ENCODE results near the gene TEX2. TPM values are rescaled to one million over a fixed set of nuclear protein-coding genes. Genes with fewer than 3 reads are reported as not detected.
"Not testable (repeated sequence)": the region's sequence is repeated elsewhere in the genome, so short reads cannot be mapped to it uniquely, and the experiment has no call there.

TEX2 gene
- total and polyA plus RNA-seq, 2 experiments from 2014 or later: 27.9 to 37.7 TPM

DNA sequence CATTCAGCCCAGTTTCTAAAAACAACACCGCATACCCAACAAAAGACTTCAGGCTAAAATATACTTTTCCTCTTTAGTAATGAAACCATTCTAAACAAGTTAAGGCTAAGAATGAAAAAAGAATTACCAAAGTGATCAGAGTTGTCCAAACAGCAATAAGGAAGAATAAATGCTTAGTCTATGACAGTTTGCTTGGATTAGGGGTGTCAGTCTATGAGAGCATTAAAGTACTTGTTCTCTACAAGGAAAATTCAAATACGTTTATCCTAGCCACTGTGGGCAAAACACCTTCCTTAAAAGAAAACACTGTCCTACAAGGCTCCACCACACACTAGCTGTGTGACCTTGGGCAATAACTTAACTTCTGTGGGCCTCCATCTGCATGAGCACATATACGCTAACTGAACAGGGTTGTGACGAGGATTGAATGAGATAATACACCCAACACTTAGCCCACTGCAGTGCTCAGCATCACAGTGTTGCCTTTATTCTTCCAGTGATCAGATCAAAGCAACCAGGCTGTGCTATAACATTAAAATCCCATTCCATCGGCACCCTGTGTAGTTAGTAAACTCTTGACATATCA is 53.6 kb downstream of the TEX2 start:
- no peaks in the 10 kb centered on the region for H3K27me3 ChIP-seq
- no peaks in the 10 kb centered on the region for H4K20me1 ChIP-seq (ENCODE audit: insufficient read depth, poor library complexity, severe bottlenecking)
- H3K79me2 ChIP-seq: peaks cover 82% of the 10 kb centered on the region
- no peak for DNase-seq (ENCODE audit: low spot score)
- 87% methylated on average over 5 of the region's 5 CpGs for WGBS (ENCODE audit: low lambda C conversion rate, missing lambda C conversion rate)
- no peak overlapping the region for H3K4me3 ChIP-seq
- H3K9me2 ChIP-seq (replicated peaks; ENCODE audit: insufficient read depth): no peaks in the 10 kb centered on the region
- no peaks in the 10 kb centered on the region for H3K9me3 ChIP-seq (ENCODE audit: low read depth)
- no peaks in the 10 kb centered on the region for H3K36me3 ChIP-seq (replicated peaks; ENCODE audit: insufficient read depth, low read depth)
- H3K27ac ChIP-seq: no peak overlapping the region
- H3K4me1 ChIP-seq (ENCODE audit: insufficient read depth): peaks cover 6% of the 10 kb centered on the region
- no peak overlapping the region for H3K4me2 ChIP-seq
- no peak for TF ChIP-seq EZH2phosphoT487 (IDR thresholded peaks at IDR 0.05; ENCODE audit: low read depth, severe bottlenecking, unreplicated experiment)
- TF ChIP-seq, protein P1, sequence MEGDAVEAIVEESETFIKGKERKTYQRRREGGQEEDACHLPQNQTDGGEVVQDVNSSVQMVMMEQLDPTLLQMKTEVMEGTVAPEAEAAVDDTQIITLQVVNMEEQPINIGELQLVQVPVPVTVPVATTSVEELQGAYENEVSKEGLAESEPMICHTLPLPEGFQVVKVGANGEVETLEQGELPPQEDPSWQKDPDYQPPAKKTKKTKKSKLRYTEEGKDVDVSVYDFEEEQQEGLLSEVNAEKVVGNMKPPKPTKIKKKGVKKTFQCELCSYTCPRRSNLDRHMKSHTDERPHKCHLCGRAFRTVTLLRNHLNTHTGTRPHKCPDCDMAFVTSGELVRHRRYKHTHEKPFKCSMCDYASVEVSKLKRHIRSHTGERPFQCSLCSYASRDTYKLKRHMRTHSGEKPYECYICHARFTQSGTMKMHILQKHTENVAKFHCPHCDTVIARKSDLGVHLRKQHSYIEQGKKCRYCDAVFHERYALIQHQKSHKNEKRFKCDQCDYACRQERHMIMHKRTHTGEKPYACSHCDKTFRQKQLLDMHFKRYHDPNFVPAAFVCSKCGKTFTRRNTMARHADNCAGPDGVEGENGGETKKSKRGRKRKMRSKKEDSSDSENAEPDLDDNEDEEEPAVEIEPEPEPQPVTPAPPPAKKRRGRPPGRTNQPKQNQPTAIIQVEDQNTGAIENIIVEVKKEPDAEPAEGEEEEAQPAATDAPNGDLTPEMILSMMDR (IDR thresholded peaks at IDR 0.05; ENCODE audit: poor library complexity): no peak
- no peak for TF ChIP-seq EZH2 (IDR thresholded peaks at IDR 0.05; ENCODE audit: borderline replicate concordance)
- H2AFZ ChIP-seq: no peak overlapping the region

DNA sequence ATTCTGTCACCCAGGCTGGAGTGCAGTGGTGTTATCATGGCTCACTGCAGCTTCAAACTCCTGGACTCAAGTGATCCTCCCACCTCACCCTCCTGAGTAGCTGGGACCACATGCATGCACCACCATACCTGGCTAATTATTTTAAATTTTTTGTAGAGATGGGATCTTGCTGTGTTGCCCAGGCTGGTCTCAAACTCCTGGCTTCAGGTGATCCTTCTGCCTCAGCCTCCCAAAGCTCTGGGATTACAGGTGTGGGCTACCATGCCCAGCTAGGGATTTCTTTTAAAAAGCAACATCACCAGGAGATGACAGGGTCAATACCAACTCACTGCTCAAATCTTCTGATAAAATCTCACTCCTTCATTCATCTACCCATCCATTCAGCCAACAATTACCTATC is 54.4 kb downstream of the TEX2 start:
- H2AFZ ChIP-seq; DNase-seq (ENCODE audit: low spot score); H3K9me2 ChIP-seq (replicated peaks; ENCODE audit: insufficient read depth); H3K9me3 ChIP-seq (ENCODE audit: low read depth); H3K4me2 ChIP-seq; H3K27me3 ChIP-seq; H4K20me1 ChIP-seq (ENCODE audit: insufficient read depth, poor library complexity, severe bottlenecking); H3K4me3 ChIP-seq; H3K27ac ChIP-seq; H3K36me3 ChIP-seq (replicated peaks; ENCODE audit: insufficient read depth, low read depth); H3K4me1 ChIP-seq (ENCODE audit: insufficient read depth): not testable (repeated sequence)
- peaks cover 82% of the 10 kb centered on the region for H3K79me2 ChIP-seq

DNA sequence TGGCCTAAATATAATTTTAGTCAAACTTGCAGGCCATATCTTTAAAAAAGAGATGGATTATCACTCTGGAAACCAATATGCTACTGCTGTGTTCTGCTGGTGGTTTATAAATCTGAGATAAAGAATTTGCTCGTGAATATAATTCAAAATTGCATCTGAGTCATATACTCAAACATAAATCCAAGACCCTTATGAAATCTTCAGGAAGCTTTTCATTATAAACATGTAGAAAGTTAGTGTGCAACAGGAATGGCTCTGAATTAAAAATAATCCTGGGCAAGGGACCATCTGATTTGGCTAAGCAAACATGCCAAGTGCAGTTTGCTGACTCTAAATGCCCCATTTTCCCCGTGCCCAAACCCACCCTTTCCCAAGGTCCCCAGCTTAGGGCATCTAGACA is 57.3 kb downstream of the TEX2 start:
- WGBS (ENCODE audit: low lambda C conversion rate, missing lambda C conversion rate): 86% methylated on average over 2 of the region's 2 CpGs
- H2AFZ ChIP-seq: no peak overlapping the region
- no peaks in the 10 kb centered on the region for H3K27me3 ChIP-seq
- no peak for TF ChIP-seq EZH2phosphoT487 (IDR thresholded peaks at IDR 0.05; ENCODE audit: low read depth, severe bottlenecking, unreplicated experiment)
- no peak for TF ChIP-seq EZH2 (IDR thresholded peaks at IDR 0.05; ENCODE audit: borderline replicate concordance)
- TF ChIP-seq, protein P1 (IDR thresholded peaks at IDR 0.05; ENCODE audit: poor library complexity): no peak
- H3K9me2 ChIP-seq (replicated peaks; ENCODE audit: insufficient read depth): no peaks in the 10 kb centered on the region
- no peaks in the 10 kb centered on the region for H4K20me1 ChIP-seq (ENCODE audit: insufficient read depth, poor library complexity, severe bottlenecking)
- no peak for DNase-seq (ENCODE audit: low spot score)
- H3K9me3 ChIP-seq (ENCODE audit: low read depth): no peaks in the 10 kb centered on the region
- peaks cover 93% of the 10 kb centered on the region for H3K79me2 ChIP-seq
- no peaks in the 10 kb centered on the region for H3K36me3 ChIP-seq (replicated peaks; ENCODE audit: insufficient read depth, low read depth)
- H3K4me1 ChIP-seq (ENCODE audit: insufficient read depth): no peaks in the 10 kb centered on the region
- H3K4me2 ChIP-seq: no peak overlapping the region
- H3K27ac ChIP-seq: no peak overlapping the region
- no peak overlapping the region for H3K4me3 ChIP-seq

DNA sequence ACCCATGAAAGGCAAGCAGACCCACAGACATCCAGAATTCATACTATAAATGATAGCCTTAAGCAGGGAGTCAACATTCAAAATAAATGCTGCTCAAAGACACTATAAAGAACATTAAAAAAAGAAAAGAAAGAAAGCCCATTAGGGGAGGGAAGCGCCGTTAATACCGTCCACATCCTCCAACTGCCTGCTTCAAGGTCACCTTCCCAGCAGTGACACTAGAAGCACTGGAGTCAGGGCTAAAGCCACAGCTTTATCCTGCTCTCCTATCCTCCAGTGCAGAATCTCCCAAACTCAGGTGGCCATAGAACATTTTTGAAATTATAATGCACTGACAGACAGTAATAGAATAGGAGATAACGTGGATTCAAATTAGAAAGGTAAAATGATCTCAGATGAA is 59.4 kb downstream of the TEX2 start:
- WGBS (ENCODE audit: low lambda C conversion rate, missing lambda C conversion rate): 65% methylated on average over 4 of the region's 4 CpGs
- DNase-seq (ENCODE audit: low spot score): no peak
- Histone ChIP-seq H3K9me2 (replicated peaks; ENCODE audit: insufficient read depth) (no peaks in the 10 kb centered on the region), H4K20me1 (ENCODE audit: insufficient read depth, poor library complexity, severe bottlenecking) (peaks cover 3% of the 10 kb centered on the region), H3K4me1 (ENCODE audit: insufficient read depth) (peaks cover 12% of the 10 kb centered on the region), H3K4me2 (no peak overlapping the region), H3K27me3 (no peaks in the 10 kb centered on the region), H2AFZ (no peak overlapping the region), H3K9me3 (ENCODE audit: low read depth) (no peaks in the 10 kb centered on the region), H3K27ac (no peak overlapping the region), H3K79me2 (peaks cover 82% of the 10 kb centered on the region), H3K36me3 (replicated peaks; ENCODE audit: insufficient read depth, low read depth) (no peaks in the 10 kb centered on the region), H3K4me3 (no peak overlapping the region)
- TF ChIP-seq EZH2phosphoT487 (IDR thresholded peaks at IDR 0.05; ENCODE audit: low read depth, severe bottlenecking, unreplicated experiment): no peak
- TF ChIP-seq, protein P1 (IDR thresholded peaks at IDR 0.05; ENCODE audit: poor library complexity): no peak
- no peak for TF ChIP-seq EZH2 (IDR thresholded peaks at IDR 0.05; ENCODE audit: borderline replicate concordance)
